Measurements from ENCODE around the gene GNAO1. TPM values are rescaled to one million over a fixed set of nuclear protein-coding genes. Genes with fewer than 3 reads are reported as not detected.
A peak's percentile ranks its signal among the peaks of the same experiment; 100 is the strongest.

GNAO1 gene
- total RNA-seq, 1 experiment from 2014 or later: 3.7 TPM

DNA sequence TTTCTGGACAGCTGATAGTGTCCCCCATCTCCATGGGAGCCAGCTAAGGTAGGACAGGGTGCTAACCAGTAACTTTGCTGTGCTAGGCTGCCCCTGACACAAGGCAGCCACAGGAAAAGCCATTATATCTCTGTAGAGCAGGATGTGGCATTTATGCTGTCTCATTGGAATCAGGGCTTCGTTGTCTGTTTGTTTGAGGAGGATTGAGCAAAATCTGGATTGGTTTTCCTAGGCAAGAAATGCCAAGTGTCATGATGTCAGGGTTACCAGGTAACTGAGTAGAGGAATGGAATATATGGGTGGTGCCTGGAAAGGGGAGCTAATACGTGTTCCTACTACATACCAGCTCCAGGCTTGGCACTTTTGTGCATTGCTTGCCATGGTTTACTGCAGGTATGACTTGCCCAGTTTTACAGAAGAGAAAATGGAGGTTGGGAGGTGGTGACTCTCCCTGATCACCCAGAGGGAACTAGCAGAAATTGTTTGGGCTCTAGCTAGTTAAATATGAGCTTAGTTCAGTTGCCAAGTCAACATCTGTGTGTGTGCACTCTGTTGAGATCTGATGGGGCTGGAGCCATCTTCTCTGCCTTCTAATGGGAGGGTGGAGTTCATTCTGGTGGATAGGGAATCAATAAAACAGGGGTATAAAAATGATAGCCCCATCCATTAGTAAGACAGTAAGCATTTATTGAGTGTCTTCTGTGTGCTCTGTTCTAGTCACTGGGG is 33.9 kb downstream of the GNAO1 start:
- in situ Hi-C loops (cut with HindIII; ENCODE audit: low pct_unique_long_range_greater_than_20kb, low sequenced_read_pairs): no loop called here
- no peak for DNase-seq (ENCODE audit: low read depth, low spot score)

DNA sequence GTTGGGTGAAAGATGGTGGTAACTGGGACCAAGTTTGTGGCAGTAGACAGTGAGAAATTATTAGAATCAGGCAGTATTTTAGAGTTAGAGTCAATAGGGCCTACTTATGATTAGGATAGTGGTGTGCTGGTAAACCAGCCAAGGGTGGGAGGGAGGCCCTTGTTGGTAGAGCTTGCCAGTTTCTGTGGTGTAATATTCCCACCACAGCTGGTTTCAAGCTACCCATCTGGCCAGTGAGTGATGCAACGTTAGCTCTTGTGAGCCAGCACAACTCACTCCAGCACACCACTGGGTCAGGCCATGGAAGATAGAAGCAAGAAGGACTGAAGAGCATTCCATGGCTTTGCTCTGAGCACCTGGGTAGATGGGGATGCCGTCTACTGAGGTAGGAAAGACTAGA is 34.9 kb downstream of the GNAO1 start:
- in situ Hi-C loops (cut with HindIII; ENCODE audit: low pct_unique_long_range_greater_than_20kb, low sequenced_read_pairs): no loop called here
- no peak for DNase-seq (ENCODE audit: low read depth, low spot score)

DNA sequence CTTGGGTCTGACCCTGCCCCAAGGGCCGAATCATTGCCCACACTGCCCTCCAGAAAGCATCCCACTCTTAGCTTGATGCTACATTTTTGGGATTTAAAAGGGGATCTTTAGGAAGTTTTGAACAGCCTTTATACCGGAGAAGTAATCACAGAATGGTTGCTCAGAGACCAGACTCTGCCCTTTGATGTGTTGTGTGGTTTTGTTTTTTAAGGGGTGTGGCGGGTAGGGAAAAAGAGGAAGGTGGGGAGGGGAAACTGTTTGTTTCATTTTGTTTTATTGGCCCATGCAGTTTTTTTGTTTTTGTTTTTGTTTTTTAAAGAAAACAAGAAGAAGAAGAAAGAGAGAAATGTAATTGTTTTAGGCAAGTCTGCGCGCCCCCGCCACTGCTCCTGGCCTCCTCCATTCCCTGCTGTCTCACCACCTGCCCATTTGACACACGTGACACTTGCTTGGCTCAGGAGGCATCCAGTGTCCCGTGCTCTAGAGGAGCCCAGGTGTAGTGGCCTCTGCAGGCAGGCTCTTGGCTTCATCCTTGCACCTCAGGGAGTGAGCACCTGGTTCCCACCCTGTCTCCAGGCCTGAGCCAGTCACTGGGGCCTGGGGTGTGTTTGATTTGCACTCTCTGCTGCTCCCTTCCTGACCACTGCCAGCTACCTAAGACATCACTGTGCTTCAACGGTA is 35.7 kb downstream of the GNAO1 start:
- in situ Hi-C loops (cut with HindIII; ENCODE audit: low pct_unique_long_range_greater_than_20kb, low sequenced_read_pairs): no loop called here
- no peak for DNase-seq (ENCODE audit: low read depth, low spot score)

DNA sequence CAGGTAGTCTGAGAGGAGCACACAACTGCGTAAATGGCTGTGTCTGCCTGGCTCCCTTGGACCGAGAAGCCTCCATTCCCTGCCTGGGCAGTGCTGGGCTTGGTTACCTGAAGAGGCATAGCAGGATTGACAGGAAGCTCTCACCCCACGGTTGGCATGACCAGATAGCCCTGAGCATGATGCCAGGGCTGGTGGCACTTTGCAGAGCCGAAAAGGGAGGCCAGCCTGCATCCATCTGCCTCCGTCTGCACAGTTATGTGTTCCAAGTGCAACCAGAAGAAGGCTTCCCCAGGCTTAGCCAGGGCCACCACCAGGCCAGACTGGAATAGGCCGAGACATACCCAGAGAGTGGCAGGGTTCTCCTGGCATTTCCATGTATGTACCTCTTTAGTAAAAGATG is 36.6 kb downstream of the GNAO1 start:
- in situ Hi-C loops (cut with HindIII; ENCODE audit: low pct_unique_long_range_greater_than_20kb, low sequenced_read_pairs): no loop called here
- no peak for DNase-seq (ENCODE audit: low read depth, low spot score)

DNA sequence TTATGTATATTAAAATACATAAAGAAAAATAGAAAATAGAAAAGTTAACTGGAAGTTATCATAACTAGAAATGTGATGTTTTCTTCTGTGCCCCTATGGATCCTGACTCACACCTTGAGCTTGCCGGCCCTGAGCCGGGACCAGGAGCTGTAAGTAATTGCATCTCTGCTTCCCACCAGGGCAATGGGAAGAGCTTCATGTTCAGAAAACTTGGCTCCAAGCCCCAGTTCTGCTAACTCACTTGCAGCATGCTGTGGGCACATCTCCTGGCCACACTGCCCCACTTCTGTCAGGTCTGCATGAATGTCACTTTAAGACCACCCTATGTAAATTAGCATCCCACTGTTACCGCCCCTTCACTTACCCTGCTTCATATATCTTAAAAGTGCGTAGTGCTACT is 37.2 kb downstream of the GNAO1 start:
- in situ Hi-C loops (cut with HindIII; ENCODE audit: low pct_unique_long_range_greater_than_20kb, low sequenced_read_pairs): no loop called here
- DNase-seq (ENCODE audit: low read depth, low spot score): no peak

DNA sequence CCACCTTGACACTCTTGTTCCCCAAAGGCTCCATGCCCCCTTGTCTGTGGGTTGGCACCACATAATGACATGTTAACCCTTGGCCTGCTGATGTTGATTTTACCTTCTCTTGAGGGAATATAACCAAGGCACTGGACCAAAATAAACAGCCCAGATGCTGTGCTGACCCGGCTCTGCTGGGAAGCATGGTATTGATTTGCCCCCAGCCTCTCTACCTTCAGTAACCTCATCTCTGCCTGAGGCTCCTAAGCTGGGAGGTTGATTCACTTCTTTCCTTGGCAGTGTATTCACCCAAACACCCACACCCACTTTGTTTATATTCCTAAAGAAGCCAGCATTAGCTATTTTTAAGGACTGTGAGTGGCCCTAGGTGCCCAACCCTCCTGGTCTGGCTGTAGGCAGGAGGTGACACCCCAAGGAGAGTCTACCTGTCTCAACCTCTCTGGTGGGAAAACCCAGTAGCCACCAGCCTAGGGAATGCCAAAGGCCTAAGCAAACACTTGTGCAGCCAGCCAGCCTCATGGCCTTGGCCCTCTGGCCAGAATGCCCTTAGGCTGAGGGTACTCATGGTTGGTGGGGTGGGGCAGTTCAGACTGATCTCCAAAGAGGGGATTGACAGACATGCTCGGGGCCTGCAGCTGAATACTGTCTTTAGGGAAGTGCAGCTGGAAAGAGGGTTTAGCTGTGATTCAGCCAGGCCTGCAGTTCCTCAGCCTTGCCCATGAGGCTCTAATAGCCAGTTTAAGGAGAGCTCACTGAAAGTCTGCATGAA is 42.7 kb downstream of the GNAO1 start:
- in situ Hi-C loops (cut with HindIII; ENCODE audit: low pct_unique_long_range_greater_than_20kb, low sequenced_read_pairs): no loop called here
- DNase-seq (ENCODE audit: low read depth, low spot score): no peak

DNA sequence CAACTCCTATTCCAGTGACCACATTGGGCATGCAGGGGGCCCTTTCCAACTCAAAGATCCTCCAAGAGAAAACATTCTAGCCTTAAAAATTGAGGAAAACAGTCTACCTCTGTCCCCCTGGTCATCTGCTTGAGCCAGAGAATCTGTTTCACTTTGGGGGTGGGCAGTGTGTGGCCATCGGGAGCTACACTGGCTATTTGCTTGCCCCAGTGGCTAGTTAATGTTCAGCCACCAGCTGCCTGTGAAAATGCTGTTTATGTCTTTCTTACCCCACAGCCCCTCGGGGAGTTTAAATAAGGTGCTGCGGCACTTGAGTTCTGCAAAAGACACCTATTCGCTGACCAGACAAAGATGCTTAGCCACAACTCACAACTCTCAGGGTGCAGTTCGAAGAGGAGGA is 43.4 kb downstream of the GNAO1 start:
- DNase-seq (ENCODE audit: low read depth, low spot score): no peak
- in situ Hi-C loops (cut with HindIII; ENCODE audit: low pct_unique_long_range_greater_than_20kb, low sequenced_read_pairs): no loop called here

DNA sequence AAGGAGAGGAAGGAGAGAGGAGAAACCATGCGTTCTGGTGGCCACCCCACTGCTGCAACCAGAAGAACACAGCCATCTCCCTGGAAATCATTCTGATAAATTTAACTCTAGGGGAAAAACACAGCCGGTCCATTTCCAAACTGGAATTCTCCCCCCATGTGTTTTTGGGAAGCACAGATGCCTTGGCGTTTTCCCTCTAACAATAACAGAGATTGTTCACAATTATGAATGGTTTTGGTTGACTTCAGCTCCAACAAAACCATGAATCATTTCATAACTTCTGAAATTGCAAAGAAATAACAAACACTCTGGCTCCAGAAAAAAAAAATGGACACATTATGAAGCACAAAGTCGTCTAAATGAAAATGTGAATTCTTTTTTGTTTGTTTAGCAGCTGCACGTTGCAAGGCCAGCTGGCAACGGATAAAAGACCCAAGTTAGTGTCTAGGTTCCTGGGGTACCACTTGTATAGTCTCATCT is 46.2 kb downstream of the GNAO1 start:
- in situ Hi-C loops (cut with HindIII; ENCODE audit: low pct_unique_long_range_greater_than_20kb, low sequenced_read_pairs): no loop called here
- peak; percentile 50 for DNase-seq (ENCODE audit: low read depth, low spot score)

DNA sequence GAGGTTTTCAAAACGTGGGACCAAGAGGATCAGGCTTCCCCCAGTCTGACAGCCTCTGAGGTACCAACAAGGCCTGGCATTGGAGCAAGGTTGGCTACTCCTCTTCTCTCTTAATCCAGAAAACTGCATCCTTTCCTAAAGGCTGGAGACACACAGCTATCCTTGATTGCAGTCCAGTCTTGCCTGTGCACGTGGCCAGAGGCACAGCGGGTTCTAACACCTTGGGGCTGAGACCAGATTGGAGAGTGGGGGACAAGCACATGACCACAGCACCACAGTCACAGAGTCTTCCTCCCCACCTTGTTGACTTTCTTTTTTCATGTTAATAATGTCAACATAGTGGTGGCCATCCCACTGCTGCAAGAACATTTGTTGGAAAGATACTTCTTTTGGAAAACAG is 46.9 kb downstream of the GNAO1 start:
- DNase-seq (ENCODE audit: low read depth, low spot score): no peak
- in situ Hi-C loops (cut with HindIII; ENCODE audit: low pct_unique_long_range_greater_than_20kb, low sequenced_read_pairs): no loop called here

DNA sequence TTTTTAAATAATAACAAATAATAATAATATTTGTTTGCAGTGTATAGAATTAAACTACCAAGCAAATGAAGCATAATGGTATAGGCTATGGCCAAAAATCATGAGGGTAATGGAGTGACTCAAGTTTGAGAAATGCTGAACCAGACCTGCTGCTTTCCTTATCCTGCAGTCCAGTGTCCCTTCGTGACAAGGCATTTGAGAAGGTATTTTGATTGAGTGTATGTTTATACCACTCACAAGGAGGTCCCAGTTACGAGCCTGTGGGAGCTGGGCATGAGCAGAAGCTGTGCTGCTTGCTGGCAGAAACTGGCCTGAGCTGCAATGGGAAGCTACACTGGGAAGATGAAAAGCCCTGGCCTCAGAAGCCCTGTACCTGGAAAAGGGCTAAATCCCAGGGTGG is 50.3 kb downstream of the GNAO1 start:
- DNase-seq (ENCODE audit: low read depth, low spot score): no peak
- in situ Hi-C loops (cut with HindIII; ENCODE audit: low pct_unique_long_range_greater_than_20kb, low sequenced_read_pairs): no loop called here

DNA sequence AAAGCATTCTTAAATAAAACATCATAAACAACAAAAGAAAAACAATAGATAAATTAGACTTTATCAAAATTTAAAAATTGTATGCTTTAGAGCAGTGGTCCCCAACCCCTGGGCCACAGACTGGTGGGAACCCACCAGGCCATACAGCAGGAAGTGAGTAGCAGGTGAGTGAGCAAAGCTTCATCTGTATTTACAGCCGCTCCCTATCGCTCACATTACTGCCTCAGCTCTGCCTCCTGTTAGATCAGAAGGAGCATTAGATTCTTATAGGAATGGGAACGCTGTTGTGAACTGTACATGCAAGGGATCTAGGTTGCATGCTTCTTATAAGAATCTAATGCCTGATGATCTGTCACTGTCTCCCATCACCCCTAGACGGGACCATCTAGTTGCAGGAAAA is 51.5 kb downstream of the GNAO1 start:
- no peak for DNase-seq (ENCODE audit: low read depth, low spot score)
- in situ Hi-C loops (cut with HindIII; ENCODE audit: low pct_unique_long_range_greater_than_20kb, low sequenced_read_pairs): no loop called here

DNA sequence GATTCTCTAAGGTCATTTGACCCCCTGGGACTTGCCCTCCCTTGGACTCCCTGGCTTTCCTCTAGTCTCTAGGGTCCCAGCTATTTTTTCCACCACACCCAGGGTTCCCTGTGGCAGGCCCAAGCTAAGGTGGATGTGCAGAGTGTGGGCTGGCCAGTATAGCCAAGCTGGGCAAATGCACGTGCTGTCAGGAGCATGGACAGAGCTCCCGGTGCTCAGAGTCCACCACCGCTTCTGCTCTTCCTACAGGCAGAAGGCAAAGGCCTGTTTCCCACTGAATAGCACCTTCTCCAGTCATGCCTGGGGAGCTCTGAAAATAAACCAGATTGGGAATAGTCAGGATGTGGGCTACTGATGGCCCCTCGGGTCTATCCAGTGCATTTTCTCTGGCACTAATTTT is 53.3 kb downstream of the GNAO1 start:
- in situ Hi-C loops (cut with HindIII; ENCODE audit: low pct_unique_long_range_greater_than_20kb, low sequenced_read_pairs): no loop called here
- no peak for DNase-seq (ENCODE audit: low read depth, low spot score)

DNA sequence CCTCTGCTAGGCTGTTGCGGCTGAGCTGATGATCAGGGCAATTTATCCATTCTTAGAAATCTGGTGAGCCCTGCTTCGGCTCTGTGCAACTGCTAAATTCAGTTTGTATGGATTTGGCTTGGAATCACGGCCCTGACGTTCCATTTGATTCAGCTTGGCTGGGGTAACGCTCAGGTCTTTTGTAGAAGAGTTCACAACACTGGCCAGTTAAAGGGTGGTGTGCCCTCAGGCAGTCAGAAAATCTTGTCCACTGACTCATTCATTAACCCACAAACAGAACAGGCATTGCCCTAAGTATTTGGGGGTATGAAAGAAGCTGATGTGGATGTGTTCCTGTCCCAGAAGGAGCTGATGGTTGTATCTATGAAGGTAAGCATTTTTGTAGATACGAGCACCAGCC is 53.9 kb downstream of the GNAO1 start:
- peak; percentile 55 for DNase-seq (ENCODE audit: low read depth, low spot score)

DNA sequence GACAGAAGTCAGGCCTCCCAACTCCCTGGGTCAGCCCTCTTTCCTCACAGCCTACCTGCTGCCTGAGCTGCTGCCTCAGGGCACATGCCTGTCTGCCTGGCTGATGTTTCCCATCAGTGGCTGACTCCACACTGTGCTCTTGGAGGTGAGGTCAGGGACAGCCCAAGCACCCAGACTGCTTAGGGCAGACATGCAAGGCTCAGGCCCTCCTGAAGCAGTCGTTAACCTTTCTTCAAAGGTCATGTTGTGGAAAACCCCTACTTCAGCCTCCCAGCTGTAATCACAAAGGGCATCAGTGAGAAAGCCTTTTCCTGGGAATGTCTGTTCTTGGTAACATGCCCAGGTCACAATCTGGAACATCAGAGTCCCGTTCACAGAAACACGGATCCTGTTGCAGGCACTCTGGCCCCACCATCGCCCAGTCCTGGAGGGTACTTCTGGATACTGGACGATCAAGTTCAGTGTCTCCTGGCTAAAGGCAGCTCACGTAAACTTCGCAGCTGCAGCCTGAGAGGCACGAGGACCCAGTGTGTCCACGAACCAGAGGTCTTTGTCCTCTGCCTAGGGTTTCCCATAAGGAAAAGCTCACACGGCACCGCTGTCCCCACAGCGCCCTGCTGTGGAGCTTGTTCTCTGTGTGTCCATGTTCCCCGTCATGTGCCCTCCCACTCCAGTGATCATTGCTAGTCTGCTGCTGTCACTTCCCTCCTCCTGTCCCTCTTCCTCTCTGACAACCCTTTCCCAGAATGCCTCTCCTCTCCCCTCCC is 54.9 kb downstream of the GNAO1 start:
- no peak for DNase-seq (ENCODE audit: low read depth, low spot score)
- in situ Hi-C loops (cut with HindIII; ENCODE audit: low pct_unique_long_range_greater_than_20kb, low sequenced_read_pairs): no loop called here

More for the DNA sequence above, 53.9 kb downstream of the GNAO1 start:
- in situ Hi-C loops (cut with HindIII; ENCODE audit: low pct_unique_long_range_greater_than_20kb, low sequenced_read_pairs): no loop called here

DNA sequence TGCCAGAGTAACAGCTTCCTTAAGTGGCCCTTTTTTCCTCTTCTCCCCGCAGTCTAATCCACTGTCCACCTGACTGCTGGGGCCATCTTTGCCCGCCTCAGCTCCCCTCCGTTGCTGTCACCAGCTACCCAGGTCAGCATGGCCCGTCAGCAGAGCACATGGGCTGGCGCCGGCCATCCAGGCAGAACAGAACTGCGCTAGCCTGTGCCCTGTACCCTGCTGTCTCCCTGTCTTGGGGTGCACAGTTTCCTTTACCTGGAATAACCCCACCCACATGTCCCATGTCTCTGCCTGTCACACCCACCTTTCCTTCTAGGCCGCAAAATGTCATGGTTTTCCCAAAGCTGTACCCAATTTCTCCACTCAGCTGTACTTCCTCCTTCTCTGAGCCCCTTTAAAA is 55.7 kb downstream of the GNAO1 start:
- DNase-seq (ENCODE audit: low read depth, low spot score): no peak
- in situ Hi-C loops (cut with HindIII; ENCODE audit: low pct_unique_long_range_greater_than_20kb, low sequenced_read_pairs): no loop called here

DNA sequence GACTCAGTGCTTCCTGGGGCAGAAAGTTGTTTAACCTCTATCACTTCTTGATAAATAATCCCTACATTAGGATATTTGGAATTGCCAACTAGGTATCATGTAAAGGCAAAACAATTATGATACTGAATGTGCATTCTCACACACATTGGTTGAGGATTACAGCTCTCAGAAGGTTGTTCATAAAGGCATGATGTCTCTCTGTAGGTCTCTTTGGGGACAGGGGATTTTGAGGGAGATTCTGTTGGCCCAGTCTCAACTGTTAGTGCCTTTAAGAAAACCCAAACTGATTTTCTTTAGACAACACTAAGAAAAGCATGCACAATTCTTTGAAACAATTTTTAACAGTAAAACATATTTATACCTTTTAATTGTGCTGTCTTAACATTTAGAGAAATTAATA is 56.5 kb downstream of the GNAO1 start:
- in situ Hi-C loops (cut with HindIII; ENCODE audit: low pct_unique_long_range_greater_than_20kb, low sequenced_read_pairs): no loop called here
- no peak for DNase-seq (ENCODE audit: low read depth, low spot score)

DNA sequence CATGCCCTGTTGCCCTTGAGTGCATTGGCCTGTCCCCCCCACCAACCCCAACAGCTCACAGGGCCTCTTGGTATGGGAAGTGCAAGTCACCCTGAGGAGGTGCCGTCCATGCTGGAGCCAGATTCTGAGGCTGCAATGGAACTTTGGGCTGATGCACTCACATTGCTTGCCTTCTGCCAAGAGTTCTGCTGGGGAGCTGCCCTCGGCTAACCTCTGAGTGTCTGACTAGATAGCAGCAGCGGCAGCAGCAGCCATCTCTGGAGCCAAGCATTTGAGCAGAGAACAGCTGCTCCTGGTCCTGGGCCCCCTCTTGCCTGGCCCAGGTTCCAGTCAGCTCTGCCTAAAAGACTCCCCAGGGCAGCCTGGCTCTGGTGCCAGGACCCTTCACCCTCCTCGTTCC is 61.5 kb downstream of the GNAO1 start:
- no peak for DNase-seq (ENCODE audit: low read depth, low spot score)
- in situ Hi-C loops (cut with HindIII; ENCODE audit: low pct_unique_long_range_greater_than_20kb, low sequenced_read_pairs): no loop called here

DNA sequence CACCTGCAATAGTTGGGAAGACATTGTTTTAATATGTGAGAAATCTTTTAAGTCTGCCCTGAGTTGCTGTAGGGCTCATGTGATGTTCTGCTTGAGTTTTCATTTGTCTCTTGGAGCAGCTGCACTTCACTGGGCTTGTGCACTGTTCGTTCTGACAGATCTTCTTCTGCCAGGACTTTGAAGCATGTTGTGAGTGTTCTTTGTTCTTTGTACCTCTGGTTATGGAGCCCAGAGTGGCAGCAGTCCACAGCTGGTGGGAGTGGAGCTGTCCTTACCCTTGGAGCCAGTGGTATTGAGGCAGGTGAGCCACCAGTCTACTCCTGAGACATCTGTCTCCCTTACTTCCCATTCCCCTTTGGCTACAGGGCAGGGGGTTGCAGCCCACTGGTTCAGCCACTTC is 64.6 kb downstream of the GNAO1 start:
- no peak for DNase-seq (ENCODE audit: low read depth, low spot score)
- in situ Hi-C loops (cut with HindIII; ENCODE audit: low pct_unique_long_range_greater_than_20kb, low sequenced_read_pairs): no loop called here
